SK-N-SH treated with all-trans-retinoic acid at 6 μM for 48 hours (cell line): ENCODE measurements around the gene PRSS58.

Experiments
- ATAC-seq: fragments of 200-7000 bp; cut with Tn5 transposase; 3 replicates; pipeline ENCODE4 v1.9.1; 2020; ENCODE audit warnings: mild to moderate bottlenecking, moderate library complexity
- ARNTL ChIP-seq: fragments of 450-650 bp; formaldehyde crosslinking; IDR thresholded peaks from 2 replicates; pipeline ENCODE4 v1.5.0; 2020; ENCODE audit warnings: low read depth, mild to moderate bottlenecking, moderate library complexity, borderline replicate concordance
- BACH2 ChIP-seq: fragments of 250-450 bp; sonication (Bioruptor Pico); IDR thresholded peaks from 2 replicates; pipeline ENCODE4 v1.9.0; 2021; ENCODE audit warnings: mild to moderate bottlenecking, borderline replicate concordance
- CREB5 ChIP-seq: fragments of 250-450 bp; sonication (Bioruptor Pico); IDR thresholded peaks from 2 replicates; pipeline ENCODE4 v1.5.1; 2020; ENCODE audit warnings: low read depth, mild to moderate bottlenecking, moderate library complexity
- CSDC2 ChIP-seq: fragments of 250-450 bp; sonication (Bioruptor Pico); IDR thresholded peaks from 2 replicates; pipeline ENCODE4 v1.5.0; 2020; ENCODE audit warnings: mild to moderate bottlenecking, moderate library complexity
- CSRNP3 ChIP-seq: fragments of 250-450 bp; sonication (Bioruptor Pico); IDR thresholded peaks from 2 replicates; pipeline ENCODE4 v1.5.1; 2021; ENCODE audit warnings: mild to moderate bottlenecking, moderate library complexity
- GLIS3 ChIP-seq: fragments of 250-450 bp; sonication (Bioruptor Pico); IDR thresholded peaks from 2 replicates; pipeline ENCODE4 v1.5.0; 2020; ENCODE audit warnings: mild to moderate bottlenecking, moderate library complexity
- ISL1 ChIP-seq: fragments of 250-450 bp; sonication (Bioruptor Pico); IDR thresholded peaks from 2 replicates; pipeline ENCODE4 v2.1.2; 2022; ENCODE audit warnings: mild to moderate bottlenecking, moderate library complexity
- OSR1 ChIP-seq: fragments of 250-450 bp; sonication (Bioruptor Pico); IDR thresholded peaks from 2 replicates; pipeline ENCODE4 v1.8.0; 2022; ENCODE audit warnings: moderate library complexity, mild to moderate bottlenecking, inconsistent platforms
- PPARA ChIP-seq: fragments of 250-450 bp; sonication (Bioruptor Pico); IDR thresholded peaks from 2 replicates; pipeline ENCODE4 v1.5.0; 2020; ENCODE audit warnings: mild to moderate bottlenecking, borderline replicate concordance
- RARB ChIP-seq: fragments of 250-450 bp; sonication (Bioruptor Pico); IDR thresholded peaks from 2 replicates; pipeline ENCODE4 v1.8.0; 2021; ENCODE audit warnings: mild to moderate bottlenecking, moderate library complexity
- SNAI2 ChIP-seq: fragments of 250-450 bp; sonication (Bioruptor Pico); IDR thresholded peaks from 2 replicates; pipeline ENCODE4 v1.5.0; 2020; ENCODE audit warnings: mild to moderate bottlenecking, moderate library complexity
- TCF4 ChIP-seq: fragments of 250-450 bp; sonication (Bioruptor Pico); IDR thresholded peaks from 2 replicates; pipeline ENCODE4 v1.8.0; 2021; ENCODE audit warnings: mild to moderate bottlenecking, moderate library complexity, borderline replicate concordance
- TOX ChIP-seq: fragments of 250-450 bp; sonication (Bioruptor Pico); IDR thresholded peaks from 2 replicates; pipeline ENCODE4 v1.8.0; 2021; ENCODE audit warnings: mild to moderate bottlenecking, moderate library complexity, borderline replicate concordance
- TSHZ2 ChIP-seq: fragments of 250-450 bp; sonication (Bioruptor Pico); IDR thresholded peaks from 2 replicates; pipeline ENCODE4 v1.5.0; 2020; ENCODE audit warnings: mild to moderate bottlenecking, moderate library complexity
- ZC3H10 ChIP-seq: fragments of 250-450 bp; sonication (Bioruptor Pico); IDR thresholded peaks from 2 replicates; pipeline ENCODE4 v1.5.1; 2021; ENCODE audit warnings: mild to moderate bottlenecking, moderate library complexity
- ZFP3 ChIP-seq: fragments of 250-450 bp; sonication (Bioruptor Pico); IDR thresholded peaks from 2 replicates; pipeline ENCODE4 v1.5.0; 2020; ENCODE audit warnings: mild to moderate bottlenecking, moderate library complexity
- ZFP30 ChIP-seq: fragments of 450-650 bp; formaldehyde crosslinking; IDR thresholded peaks from 2 replicates; pipeline ENCODE4 v1.5.0; 2022; ENCODE audit warnings: mild to moderate bottlenecking, moderate library complexity
- ZNF565 ChIP-seq: fragments of 450-650 bp; formaldehyde crosslinking; conservative IDR thresholded peaks from 2 replicates; pipeline ENCODE4 v1.5.0; 2020; ENCODE audit warnings: low read depth, mild to moderate bottlenecking, moderate library complexity
- ZNF70 ChIP-seq: fragments of 450-650 bp; formaldehyde crosslinking; IDR thresholded peaks from 2 replicates; pipeline ENCODE4 v1.5.0; 2020; ENCODE audit warnings: mild to moderate bottlenecking, moderate library complexity
- ZNF8 ChIP-seq: fragments of 450-650 bp; formaldehyde crosslinking; IDR thresholded peaks from 2 replicates; pipeline ENCODE4 v1.5.0; 2020; ENCODE audit warnings: mild to moderate bottlenecking, moderate library complexity

Gene PRSS58

DNA sequence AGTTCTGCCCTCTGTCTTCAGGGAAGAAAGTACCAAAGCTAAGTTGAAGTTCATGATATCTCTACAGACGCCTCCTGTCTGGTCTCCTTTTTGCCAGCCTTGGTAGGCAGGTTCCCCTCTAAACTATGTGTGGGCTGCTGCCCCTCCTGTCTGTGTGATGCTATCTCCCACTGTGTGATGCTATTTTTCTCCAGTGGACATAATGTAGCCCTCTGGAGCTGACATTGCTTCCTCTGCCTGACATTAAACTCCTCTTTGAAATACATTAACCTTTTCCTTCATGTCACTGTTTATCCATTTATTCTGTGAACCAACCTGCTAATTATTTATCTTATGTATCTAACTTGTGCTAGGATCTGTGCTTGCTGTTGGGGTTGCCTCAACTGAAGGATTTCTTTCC is at the start of gene PRSS58:
Gene PRSS58 (minus strand): TSS at position 101 of the 400 bp plus-strand sequence. CDS start 351 bp downstream, outside the sequence.
- no peak for TF ChIP-seq RARB (CRISPR knock-in tag)
- no peak for TF ChIP-seq GLIS3 (CRISPR knock-in tag)
- TF ChIP-seq ZNF8 (CRISPR knock-in tag), result no peak
- no peak for TF ChIP-seq ZFP30 (CRISPR knock-in tag)
- no peak for TF ChIP-seq CREB5 (CRISPR knock-in tag)
- TF ChIP-seq TOX (CRISPR knock-in tag), result no peak
- TF ChIP-seq PPARA, result no peak
- no peak for TF ChIP-seq CSRNP3 (CRISPR knock-in tag)
- no peak for TF ChIP-seq TSHZ2 (CRISPR knock-in tag)
- TF ChIP-seq SNAI2 (CRISPR knock-in tag), result no peak
- no peak for TF ChIP-seq TCF4
- no peak for TF ChIP-seq ZC3H10 (CRISPR knock-in tag)
- ATAC-seq, result no peak

DNA sequence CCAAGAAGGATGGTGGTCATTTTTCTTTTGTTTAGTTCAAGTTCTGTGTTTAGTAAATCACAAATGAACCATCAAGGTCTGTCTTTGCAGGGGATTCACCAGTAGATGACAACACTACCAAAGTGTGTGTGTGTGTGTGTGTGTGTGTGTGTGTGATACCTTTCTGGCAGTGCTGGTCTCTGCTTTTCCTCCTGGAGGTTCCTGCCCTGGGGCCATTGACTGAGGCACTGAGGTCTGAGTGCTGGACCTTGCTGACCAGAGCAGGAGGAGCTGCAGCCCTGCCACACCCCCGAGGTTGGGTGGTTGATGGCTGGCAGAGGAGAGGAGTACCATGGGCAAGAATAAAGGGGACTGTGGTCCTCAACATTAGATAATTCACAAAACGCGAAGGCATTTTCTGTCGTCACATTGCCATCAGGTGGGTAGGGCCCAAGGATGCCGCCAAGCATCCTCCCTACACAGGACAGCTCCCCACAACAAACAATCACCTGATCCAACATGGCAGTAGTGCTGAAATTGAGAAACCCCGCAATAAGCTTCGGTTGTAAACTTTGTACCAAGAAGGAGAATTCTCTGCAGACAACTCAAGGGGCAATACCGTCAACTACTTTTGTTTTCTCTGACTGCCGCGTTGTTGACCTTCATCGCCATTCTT is 49.5 kb upstream of the PRSS58 start:
- TF ChIP-seq ZNF565 (CRISPR knock-in tag) (no peak), ZFP3 (CRISPR knock-in tag) (no peak), ZNF8 (CRISPR knock-in tag) (no peak), ZFP30 (CRISPR knock-in tag) (no peak), TSHZ2 (CRISPR knock-in tag) (no peak), CREB5 (CRISPR knock-in tag) (no peak), RARB (CRISPR knock-in tag) (no peak), CSDC2 (CRISPR knock-in tag) (no peak), ZC3H10 (CRISPR knock-in tag) (no peak), ISL1 (no peak), PPARA (no peak), TCF4 (no peak)
- no peak for ATAC-seq

GRCh38 chr7:142303650-142304049 is 45.8 kb upstream of the PRSS58 start:
- ATAC-seq, result peak; percentile 68
- TF ChIP-seq ARNTL (CRISPR knock-in tag), result no peak
- no peak for TF ChIP-seq SNAI2 (CRISPR knock-in tag)
- TF ChIP-seq CSRNP3 (CRISPR knock-in tag), result no peak
- no peak for TF ChIP-seq OSR1
- no peak for TF ChIP-seq PPARA
- TF ChIP-seq TSHZ2 (CRISPR knock-in tag), result no peak
- no peak for TF ChIP-seq ZFP30 (CRISPR knock-in tag)
- TF ChIP-seq ZNF70, result no peak
- no peak for TF ChIP-seq BACH2 (CRISPR knock-in tag)
- TF ChIP-seq ZNF565 (CRISPR knock-in tag), result no peak
